ENCODE results near the gene SUFU.

Gene SUFU

DNA sequence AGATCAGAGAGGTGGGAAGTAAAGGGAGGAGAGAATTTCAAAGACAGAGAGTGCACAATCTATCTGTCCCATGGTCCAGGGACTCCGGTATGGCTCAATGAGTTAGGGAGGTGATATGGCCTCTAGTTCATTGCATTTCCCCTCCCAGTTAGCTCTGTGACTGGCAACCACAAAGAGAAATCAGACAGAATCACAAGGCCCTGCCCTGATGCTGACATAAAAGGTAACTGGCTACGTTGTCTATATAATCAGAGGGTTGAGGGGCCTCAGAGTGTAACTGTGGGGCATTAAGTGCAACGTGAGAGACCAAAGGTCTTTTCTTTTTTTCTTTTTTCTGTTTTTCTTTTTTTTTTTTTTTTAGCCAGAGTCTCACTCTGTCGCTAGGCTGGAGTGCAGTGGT lies 45.1 kb upstream of the SUFU start:
- Histone ChIP-seq H3K27me3 (ENCODE audit: control insufficient read depth, insufficient read depth, low read length) (no peaks in the 10 kb centered on the region), H3K9ac (no peak overlapping the region), H3K79me2 (peaks cover 2% of the 10 kb centered on the region), H3K27ac (no peak overlapping the region), H3K9me3 (ENCODE audit: control insufficient read depth, low read length) (no peaks in the 10 kb centered on the region), H2AFZ (no peak overlapping the region), H3K4me2 (ENCODE audit: low read length) (no peak overlapping the region), H3K4me3 (ENCODE audit: low read depth, low read length) (no peak overlapping the region), H3K4me1 (peaks cover 15% of the 10 kb centered on the region), H3K36me3 (ENCODE audit: control insufficient read depth, insufficient read depth, low read length) (no peaks in the 10 kb centered on the region)
- TF ChIP-seq, protein P1, sequence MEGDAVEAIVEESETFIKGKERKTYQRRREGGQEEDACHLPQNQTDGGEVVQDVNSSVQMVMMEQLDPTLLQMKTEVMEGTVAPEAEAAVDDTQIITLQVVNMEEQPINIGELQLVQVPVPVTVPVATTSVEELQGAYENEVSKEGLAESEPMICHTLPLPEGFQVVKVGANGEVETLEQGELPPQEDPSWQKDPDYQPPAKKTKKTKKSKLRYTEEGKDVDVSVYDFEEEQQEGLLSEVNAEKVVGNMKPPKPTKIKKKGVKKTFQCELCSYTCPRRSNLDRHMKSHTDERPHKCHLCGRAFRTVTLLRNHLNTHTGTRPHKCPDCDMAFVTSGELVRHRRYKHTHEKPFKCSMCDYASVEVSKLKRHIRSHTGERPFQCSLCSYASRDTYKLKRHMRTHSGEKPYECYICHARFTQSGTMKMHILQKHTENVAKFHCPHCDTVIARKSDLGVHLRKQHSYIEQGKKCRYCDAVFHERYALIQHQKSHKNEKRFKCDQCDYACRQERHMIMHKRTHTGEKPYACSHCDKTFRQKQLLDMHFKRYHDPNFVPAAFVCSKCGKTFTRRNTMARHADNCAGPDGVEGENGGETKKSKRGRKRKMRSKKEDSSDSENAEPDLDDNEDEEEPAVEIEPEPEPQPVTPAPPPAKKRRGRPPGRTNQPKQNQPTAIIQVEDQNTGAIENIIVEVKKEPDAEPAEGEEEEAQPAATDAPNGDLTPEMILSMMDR (IDR thresholded peaks at IDR 0.05) = no peak

GRCh38 chr10:102460836-102461186 lies 43.0 kb upstream of the SUFU start:
- Histone ChIP-seq H3K27me3 (ENCODE audit: control insufficient read depth, insufficient read depth, low read length) (no peaks in the 10 kb centered on the region), H3K4me2 (ENCODE audit: low read length) (peak overlapping the region; percentile 83), H3K4me1 (peaks cover 15% of the 10 kb centered on the region), H2AFZ (peak overlapping the region; percentile 100), H3K27ac (no peak overlapping the region), H3K9ac (no peak overlapping the region), H3K4me3 (ENCODE audit: low read depth, low read length) (peak overlapping the region; percentile 59), H3K9me3 (ENCODE audit: control insufficient read depth, low read length) (no peaks in the 10 kb centered on the region), H3K79me2 (peaks cover 2% of the 10 kb centered on the region), H3K36me3 (ENCODE audit: control insufficient read depth, insufficient read depth, low read length) (no peaks in the 10 kb centered on the region)
- TF ChIP-seq, protein P1 (IDR thresholded peaks at IDR 0.05) = no peak

- Histone ChIP-seq H3K27me3 (ENCODE audit: control insufficient read depth, insufficient read depth, low read length) (no peaks in the 10 kb centered on the region), H3K9ac (peak overlapping the region; percentile 17), H3K36me3 (ENCODE audit: control insufficient read depth, insufficient read depth, low read length) (no peaks in the 10 kb centered on the region), H3K27ac (no peak overlapping the region), H3K4me3 (ENCODE audit: low read depth, low read length) (peak overlapping the region; percentile 59), H3K79me2 (peaks cover 2% of the 10 kb centered on the region), H3K4me1 (peaks cover 15% of the 10 kb centered on the region), H2AFZ (peak overlapping the region; percentile 100), H3K9me3 (ENCODE audit: control insufficient read depth, low read length) (no peaks in the 10 kb centered on the region), H3K4me2 (ENCODE audit: low read length) (peak overlapping the region; percentile 83)
- TF ChIP-seq, protein P1 (IDR thresholded peaks at IDR 0.05) = no peak
Observed at GRCh38 chr10:102461187-102462054, 42.4 kb upstream of the SUFU start.

DNA sequence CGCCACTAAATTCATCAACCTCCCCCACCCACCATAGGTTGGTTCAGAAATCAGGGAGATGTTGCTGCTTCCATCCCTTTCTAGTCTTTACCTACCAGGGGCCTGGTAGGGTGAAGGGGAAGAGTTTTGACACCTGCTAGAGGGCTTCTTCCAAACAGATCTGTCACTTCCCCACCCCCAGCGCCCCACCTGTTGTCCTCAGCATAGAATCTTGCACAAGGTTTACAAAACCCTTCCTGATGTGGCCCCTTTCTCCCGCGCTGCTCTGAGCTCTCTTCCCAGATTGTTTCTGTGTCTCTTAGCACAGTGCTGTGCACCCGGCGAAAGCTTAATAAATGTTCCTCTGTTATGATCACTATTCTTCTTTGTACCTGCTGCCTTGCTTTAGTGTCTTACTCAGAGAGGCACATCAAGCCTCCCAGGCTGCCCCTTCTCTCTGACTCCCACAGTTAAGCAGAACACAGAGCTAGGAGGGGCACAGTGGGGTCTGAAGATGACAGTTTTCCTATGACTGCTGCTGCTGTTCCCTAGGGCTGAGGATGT lies 41.2 kb upstream of the SUFU start:
- H3K27ac ChIP-seq = no peak overlapping the region
- H3K9me3 ChIP-seq (ENCODE audit: control insufficient read depth, low read length) = no peaks in the 10 kb centered on the region
- H3K4me2 ChIP-seq (ENCODE audit: low read length) = no peak overlapping the region
- peaks cover 15% of the 10 kb centered on the region for H3K4me1 ChIP-seq
- no peaks in the 10 kb centered on the region for H3K27me3 ChIP-seq (ENCODE audit: control insufficient read depth, insufficient read depth, low read length)
- no peaks in the 10 kb centered on the region for H3K36me3 ChIP-seq (ENCODE audit: control insufficient read depth, insufficient read depth, low read length)
- TF ChIP-seq, protein P1 (IDR thresholded peaks at IDR 0.05) = no peak
- peaks cover 2% of the 10 kb centered on the region for H3K79me2 ChIP-seq
- H3K9ac ChIP-seq = no peak overlapping the region
- H3K4me3 ChIP-seq (ENCODE audit: low read depth, low read length) = no peak overlapping the region
- peak overlapping the region; percentile 59 for H2AFZ ChIP-seq
